Naive B cell (primary cell): ENCODE measurements around the gene PCDHB14. TPM values are rescaled to one million over a fixed set of nuclear protein-coding genes. Genes with fewer than 3 reads are reported as not detected.
A peak's percentile ranks its signal among the peaks of the same experiment; 100 is the strongest.
"Not testable (repeated sequence)": the region's sequence is repeated elsewhere in the genome, so short reads cannot be mapped to it uniquely, and the experiment has no call there.

ENCODE experiments used
- ATAC-seq, 2 donors: fragments of 150-1000 bp; cut with Tn5 transposase; 2 replicates each; pipeline ENCODE4 v1.10.0; 2021; ENCODE audit warnings: low read depth in 2 of 2, mild to moderate bottlenecking in 2 of 2, moderate library complexity in 2 of 2
- DNase-seq: peaks from one replicate; pipeline ENCODE4 v3.0.0; 2022
- H3K27ac Mint-ChIP-seq, 6 donors: one replicate each; pipeline ENCODE4 v1.8.0; 2020 to 2022; ENCODE audit warnings: mild to moderate bottlenecking in 6 of 6, mixed read lengths in 6 of 6, moderate library complexity in 5 of 6, inconsistent platforms in 2 of 6
- H3K27me3 Mint-ChIP-seq, 3 donors: one replicate each; pipeline ENCODE4 v1.8.0; 2021 to 2022; ENCODE audit warnings: mixed read lengths in 3 of 3, mild to moderate bottlenecking in 1 of 3
- H3K36me3 Mint-ChIP-seq, 2 donors: one replicate each; pipeline ENCODE4 v1.8.0; 2020 to 2022; ENCODE audit warnings: mixed read lengths in 2 of 2, inconsistent platforms in 1 of 2, mild to moderate bottlenecking in 1 of 2
- H3K4me1 Mint-ChIP-seq, 3 donors: one replicate each; pipeline ENCODE4 v1.8.0; 2020 to 2022; ENCODE audit warnings: mixed read lengths in 3 of 3, inconsistent platforms in 1 of 3, mild to moderate bottlenecking in 1 of 3, moderate library complexity in 1 of 3
- H3K4me3 Mint-ChIP-seq, 8 donors: one replicate each; pipeline ENCODE4 v1.8.0; 2020 to 2022; ENCODE audit warnings: mild to moderate bottlenecking in 8 of 8, mixed read lengths in 8 of 8, moderate library complexity in 8 of 8, inconsistent platforms in 2 of 8
- H3K9me3 Mint-ChIP-seq, 7 donors: one replicate each; pipeline ENCODE4 v1.8.0; 2020 to 2022; ENCODE audit warnings: mixed read lengths in 7 of 7, mild to moderate bottlenecking in 5 of 7, inconsistent platforms in 2 of 7, moderate library complexity in 1 of 7
- polyA plus RNA-seq, 6 donors: library from polyadenylated mRNA; unstranded; fragments of 300-500 nt; fragmentation: Illumina TruSeq; gene quantifications; one replicate each; pipeline ENCODE4 v1.2.3, GENCODE V29; 2021; ENCODE audit warnings: low read depth in 6 of 6

PCDHB14 gene
- polyA plus RNA-seq, 6 donors from 2014 or later = not detected

DNA sequence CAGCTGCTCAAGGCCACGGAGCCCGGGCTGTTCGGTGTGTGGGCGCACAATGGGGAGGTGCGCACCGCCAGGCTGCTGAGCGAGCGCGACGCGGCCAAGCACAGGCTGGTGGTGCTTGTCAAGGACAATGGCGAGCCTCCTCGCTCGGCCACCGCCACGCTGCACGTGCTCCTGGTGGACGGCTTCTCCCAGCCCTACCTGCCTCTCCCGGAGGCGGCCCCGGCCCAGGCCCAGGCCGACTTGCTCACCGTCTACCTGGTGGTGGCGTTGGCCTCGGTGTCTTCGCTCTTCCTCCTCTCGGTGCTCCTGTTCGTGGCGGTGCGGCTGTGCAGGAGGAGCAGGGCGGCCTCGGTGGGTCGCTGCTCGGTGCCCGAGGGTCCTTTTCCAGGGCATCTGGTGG, 34.0 kb upstream of the PCDHB14 start:
- peak overlapping the region in 1 of 6 donors; percentile 59 for H3K27ac Mint-ChIP-seq
- H3K27me3 Mint-ChIP-seq = peaks cover 35 to 77% (median 46%) of the 10 kb centered on the region in 3 donors
- H3K36me3 Mint-ChIP-seq = peaks cover 18 to 43% of the 10 kb centered on the region in 2 donors
- H3K9me3 Mint-ChIP-seq = peaks cover 7 to 74% (median 46%) of the 10 kb centered on the region in 7 donors
- DNase-seq, H3K4me1 Mint-ChIP-seq, H3K4me3 Mint-ChIP-seq, ATAC-seq: not testable (repeated sequence)

DNA sequence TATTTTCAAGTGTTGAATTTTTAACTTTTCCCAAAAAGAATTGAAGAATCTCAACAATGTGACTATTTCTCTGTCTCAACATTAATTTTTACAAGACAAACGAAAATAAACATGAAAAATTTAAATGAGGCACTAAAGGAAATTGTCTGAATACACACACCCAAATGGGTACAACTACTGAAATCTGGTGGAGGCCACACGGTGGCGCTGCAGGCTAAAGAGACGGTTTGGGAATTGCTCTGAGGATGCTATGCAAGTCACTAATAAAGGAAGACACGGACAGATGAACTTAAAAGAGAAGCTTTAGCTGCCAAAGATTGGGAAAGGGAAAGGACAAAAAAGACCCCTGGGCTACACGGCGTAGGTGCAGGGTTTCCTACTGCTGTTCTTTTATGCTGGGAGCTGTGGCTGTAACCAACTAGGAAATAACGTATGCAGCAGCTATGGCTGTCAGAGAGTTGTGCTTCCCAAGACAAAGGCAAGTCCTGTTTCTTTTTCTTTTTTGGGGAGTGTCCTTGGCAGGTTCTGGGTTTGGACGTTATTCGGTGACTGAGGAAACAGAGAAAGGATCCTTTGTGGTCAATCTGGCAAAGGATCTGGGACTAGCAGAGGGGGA, 30.9 kb upstream of the PCDHB14 start, which contains the start of gene PCDHB10:
TSS of gene PCDHB10 (plus strand) at position 244 of the 616 bp plus-strand sequence. CDS start at position 444, 200 bp downstream.
- Mint-ChIP-seq H3K27me3 (peaks cover 23 to 53% (median 28%) of the 10 kb centered on the region in 3 donors), H3K4me3 (peak within 1 kb of the TSS in 2 of 8 donors; percentile 8 to 45), H3K4me1 (peaks cover 0 to 2% (median 0%) of the 10 kb centered on the region in 3 donors), H3K27ac (no peak within 1 kb of the TSS), H3K36me3 (peaks cover 12 to 44% of the 10 kb centered on the region in 2 donors), H3K9me3 (peaks cover 7 to 78% (median 55%) of the 10 kb centered on the region in 7 donors)
- ATAC-seq (no peak), DNase-seq (no peak)

DNA sequence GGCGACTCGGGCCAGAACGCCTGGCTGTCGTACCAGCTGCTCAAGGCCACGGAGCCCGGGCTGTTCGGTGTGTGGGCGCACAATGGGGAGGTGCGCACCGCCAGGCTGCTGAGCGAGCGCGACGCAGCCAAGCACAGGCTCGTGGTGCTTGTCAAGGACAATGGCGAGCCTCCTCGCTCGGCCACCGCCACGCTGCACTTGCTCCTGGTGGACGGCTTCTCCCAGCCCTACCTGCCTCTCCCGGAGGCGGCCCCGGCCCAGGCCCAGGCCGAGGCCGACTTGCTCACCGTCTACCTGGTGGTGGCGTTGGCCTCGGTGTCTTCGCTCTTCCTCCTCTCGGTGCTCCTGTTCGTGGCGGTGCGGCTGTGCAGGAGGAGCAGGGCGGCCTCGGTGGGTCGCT, 28.8 kb upstream of the PCDHB14 start:
- peaks cover 22 to 58% (median 33%) of the 10 kb centered on the region in 3 donors for H3K27me3 Mint-ChIP-seq
- not testable (repeated sequence) for H3K4me1 Mint-ChIP-seq, DNase-seq, H3K4me3 Mint-ChIP-seq, ATAC-seq, H3K27ac Mint-ChIP-seq
- peaks cover 14 to 48% of the 10 kb centered on the region in 2 donors for H3K36me3 Mint-ChIP-seq
- H3K9me3 Mint-ChIP-seq = peaks cover 8 to 85% (median 48%) of the 10 kb centered on the region in 7 donors

DNA sequence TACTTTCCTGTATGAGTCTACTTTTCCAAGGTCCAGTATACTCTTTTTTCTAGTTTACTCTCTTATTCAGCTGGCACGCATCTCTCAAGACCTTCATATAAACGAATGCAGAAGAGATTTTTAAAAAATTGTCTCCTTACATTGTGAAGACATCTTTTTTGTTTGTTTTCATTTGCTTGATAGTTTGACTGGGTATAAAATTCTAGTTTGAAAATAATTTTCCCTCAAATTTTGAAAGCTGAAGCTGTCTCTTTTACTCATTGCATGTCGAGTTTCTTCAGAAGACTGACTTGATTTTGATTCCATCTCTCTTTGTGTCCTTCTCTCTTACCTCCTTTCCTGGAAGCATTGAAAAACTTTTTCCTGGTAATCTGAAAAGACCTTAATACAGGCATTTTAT, 26.8 kb upstream of the PCDHB14 start:
- no peak overlapping the region for H3K27ac Mint-ChIP-seq
- H3K4me3 Mint-ChIP-seq = no peak overlapping the region
- peaks cover 22 to 51% of the 10 kb centered on the region in 2 donors for H3K36me3 Mint-ChIP-seq
- peaks cover 10 to 87% (median 51%) of the 10 kb centered on the region in 7 donors for H3K9me3 Mint-ChIP-seq
- peaks cover 30 to 61% (median 30%) of the 10 kb centered on the region in 3 donors for H3K27me3 Mint-ChIP-seq
- no peak for DNase-seq
- no peak for ATAC-seq
- H3K4me1 Mint-ChIP-seq = no peaks in the 10 kb centered on the region

DNA sequence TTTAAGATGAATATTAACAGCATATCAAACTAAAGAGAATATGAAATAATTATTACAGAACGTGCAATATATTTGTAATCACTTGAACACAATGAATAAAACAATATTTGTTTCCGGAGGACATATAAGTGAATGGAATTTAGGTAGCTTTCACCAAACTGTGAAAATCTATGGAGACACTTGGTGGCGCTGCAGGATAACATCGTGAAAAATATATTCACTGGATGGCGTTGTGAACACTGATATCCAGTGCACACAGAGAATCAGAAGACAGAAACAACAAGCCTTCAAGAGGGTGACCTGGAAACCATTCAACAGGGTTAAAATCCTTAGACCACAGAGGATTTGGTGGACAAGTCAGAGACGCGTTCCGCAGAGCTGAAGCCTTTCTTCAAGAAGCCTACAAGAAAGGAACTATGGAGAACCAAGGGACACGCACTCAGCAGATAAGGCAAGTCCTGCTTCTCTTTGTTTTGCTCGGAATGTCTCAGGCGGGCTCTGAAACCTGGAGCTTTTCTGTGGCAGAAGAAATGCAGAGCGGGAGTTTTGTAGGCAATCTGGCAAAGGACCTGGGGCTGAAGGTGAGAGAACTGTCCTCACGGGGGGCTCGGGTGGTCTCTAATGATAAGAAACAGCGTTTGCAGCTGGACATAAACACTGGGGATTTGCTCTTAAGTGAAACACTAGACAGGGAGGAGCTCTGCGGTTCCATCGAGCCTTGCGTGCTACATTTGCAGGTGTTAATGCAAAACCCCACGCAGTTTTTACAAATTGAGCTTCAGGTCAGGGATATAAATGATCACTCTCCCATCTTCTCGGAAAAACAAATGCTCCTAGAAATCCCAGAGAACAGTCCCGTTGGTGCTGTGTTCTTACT, 23.5 kb upstream of the PCDHB14 start, which contains the start of gene PCDHB11:
TSS of gene PCDHB11 (plus strand) at position 269 of the 877 bp plus-strand sequence. CDS start at position 417, 148 bp downstream.
- H3K36me3 Mint-ChIP-seq = peaks cover 22 to 29% of the 10 kb centered on the region in 2 donors
- peaks cover 10 to 78% (median 39%) of the 10 kb centered on the region in 7 donors for H3K9me3 Mint-ChIP-seq
- ATAC-seq = no peak
- H3K4me1 Mint-ChIP-seq = no peaks in the 10 kb centered on the region
- H3K27ac Mint-ChIP-seq = no peak within 1 kb of the TSS
- no peak for DNase-seq
- H3K27me3 Mint-ChIP-seq = peaks cover 20 to 59% (median 29%) of the 10 kb centered on the region in 3 donors
- H3K4me3 Mint-ChIP-seq = no peak within 1 kb of the TSS

DNA sequence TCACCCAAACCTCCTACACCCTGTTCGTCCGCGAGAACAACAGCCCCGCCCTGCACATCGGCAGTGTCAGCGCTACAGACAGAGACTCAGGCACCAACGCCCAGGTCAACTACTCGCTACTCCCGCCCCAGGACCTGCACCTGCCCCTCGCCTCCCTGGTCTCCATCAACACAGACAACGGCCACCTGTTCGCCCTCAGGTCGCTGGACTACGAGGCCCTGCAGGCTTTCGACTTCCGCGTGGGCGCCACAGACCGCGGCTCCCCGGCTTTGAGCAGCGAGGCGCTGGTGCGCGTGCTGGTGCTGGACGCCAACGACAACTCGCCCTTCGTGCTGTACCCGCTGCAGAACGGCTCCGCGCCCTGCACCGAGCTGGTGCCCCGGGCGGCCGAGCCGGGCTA, 22.0 kb upstream of the PCDHB14 start:
- H3K4me3 Mint-ChIP-seq, DNase-seq, H3K4me1 Mint-ChIP-seq, ATAC-seq: not testable (repeated sequence)
- H3K36me3 Mint-ChIP-seq = peaks cover 21 to 27% of the 10 kb centered on the region in 2 donors
- H3K27me3 Mint-ChIP-seq = peaks cover 20 to 68% (median 37%) of the 10 kb centered on the region in 3 donors
- H3K27ac Mint-ChIP-seq = peak overlapping the region in 1 of 6 donors; percentile 37
- peaks cover 10 to 66% (median 35%) of the 10 kb centered on the region in 7 donors for H3K9me3 Mint-ChIP-seq

DNA sequence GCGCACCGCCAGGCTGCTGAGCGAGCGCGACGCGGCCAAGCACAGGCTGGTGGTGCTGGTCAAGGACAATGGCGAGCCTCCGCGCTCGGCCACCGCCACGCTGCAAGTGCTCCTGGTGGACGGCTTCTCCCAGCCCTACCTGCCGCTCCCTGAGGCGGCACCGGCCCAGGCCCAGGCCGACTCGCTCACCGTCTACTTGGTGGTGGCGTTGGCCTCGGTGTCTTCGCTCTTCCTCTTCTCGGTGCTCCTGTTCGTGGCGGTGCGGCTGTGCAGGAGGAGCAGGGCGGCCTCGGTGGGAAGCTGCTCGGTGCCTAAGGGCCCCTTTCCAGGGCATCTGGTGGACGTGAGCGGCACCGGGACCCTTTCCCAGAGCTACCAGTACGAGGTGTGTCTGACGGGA, 21.5 kb upstream of the PCDHB14 start:
- peaks cover 15 to 22% of the 10 kb centered on the region in 2 donors for H3K36me3 Mint-ChIP-seq
- H3K4me3 Mint-ChIP-seq, ATAC-seq, H3K4me1 Mint-ChIP-seq, DNase-seq: not testable (repeated sequence)
- peaks cover 10 to 60% (median 30%) of the 10 kb centered on the region in 7 donors for H3K9me3 Mint-ChIP-seq
- H3K27me3 Mint-ChIP-seq = peaks cover 24 to 74% (median 40%) of the 10 kb centered on the region in 3 donors
- H3K27ac Mint-ChIP-seq = peak overlapping the region in 2 of 6 donors; percentile 44 to 68

DNA sequence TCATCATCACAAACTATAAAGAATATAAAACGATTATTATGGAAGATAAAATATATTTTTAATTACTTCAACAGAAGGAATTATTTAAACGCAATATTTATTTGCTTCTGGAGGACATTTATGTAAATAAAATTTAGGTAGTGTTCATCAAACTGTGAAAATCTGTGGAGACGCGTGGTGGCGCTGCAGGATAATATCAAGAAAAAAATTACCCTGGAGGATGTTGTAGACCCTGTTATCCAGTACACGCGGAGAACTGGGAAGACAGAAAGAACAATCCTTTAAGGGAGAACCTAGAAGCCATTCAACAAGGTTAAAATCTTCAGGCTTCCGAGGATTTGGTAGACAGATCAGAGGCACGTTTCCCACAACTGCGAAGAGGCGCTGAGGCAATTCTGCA, 14.7 kb upstream of the PCDHB14 start, which contains the start of gene PCDHB12:
TSS of gene PCDHB12 (plus strand) at position 242 of the 400 bp plus-strand sequence. CDS start 189 bp downstream, outside the sequence.
- Mint-ChIP-seq H3K27me3 (peaks cover 51 to 70% (median 57%) of the 10 kb centered on the region in 3 donors), H3K4me3 (peak within 1 kb of the TSS in 2 of 8 donors; percentile 9 to 38), H3K4me1 (no peaks in the 10 kb centered on the region), H3K36me3 (peaks cover 0 to 6% of the 10 kb centered on the region in 2 donors), H3K27ac (peak within 1 kb of the TSS in 1 of 6 donors; percentile 71), H3K9me3 (peaks cover 0 to 32% (median 10%) of the 10 kb centered on the region in 7 donors)
- DNase-seq (no peak), ATAC-seq (no peak)

DNA sequence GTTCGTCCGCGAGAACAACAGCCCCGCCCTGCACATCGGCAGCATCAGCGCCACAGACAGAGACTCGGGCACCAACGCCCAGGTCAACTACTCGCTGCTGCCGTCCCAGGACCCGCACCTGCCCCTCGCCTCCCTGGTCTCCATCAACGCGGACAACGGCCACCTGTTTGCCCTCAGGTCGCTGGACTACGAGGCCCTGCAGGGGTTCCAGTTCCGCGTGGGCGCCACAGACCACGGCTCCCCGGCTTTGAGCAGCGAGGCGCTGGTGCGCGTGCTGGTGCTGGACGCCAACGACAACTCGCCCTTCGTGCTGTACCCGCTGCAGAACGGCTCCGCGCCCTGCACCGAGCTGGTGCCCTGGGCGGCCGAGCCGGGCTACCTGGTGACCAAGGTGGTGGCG, 12.9 kb upstream of the PCDHB14 start:
- H3K27ac Mint-ChIP-seq, DNase-seq, H3K36me3 Mint-ChIP-seq, ATAC-seq, H3K4me1 Mint-ChIP-seq, H3K4me3 Mint-ChIP-seq: not testable (repeated sequence)
- Mint-ChIP-seq H3K9me3 (peaks cover 0 to 47% (median 16%) of the 10 kb centered on the region in 7 donors), H3K27me3 (peaks cover 62 to 76% (median 63%) of the 10 kb centered on the region in 3 donors)

DNA sequence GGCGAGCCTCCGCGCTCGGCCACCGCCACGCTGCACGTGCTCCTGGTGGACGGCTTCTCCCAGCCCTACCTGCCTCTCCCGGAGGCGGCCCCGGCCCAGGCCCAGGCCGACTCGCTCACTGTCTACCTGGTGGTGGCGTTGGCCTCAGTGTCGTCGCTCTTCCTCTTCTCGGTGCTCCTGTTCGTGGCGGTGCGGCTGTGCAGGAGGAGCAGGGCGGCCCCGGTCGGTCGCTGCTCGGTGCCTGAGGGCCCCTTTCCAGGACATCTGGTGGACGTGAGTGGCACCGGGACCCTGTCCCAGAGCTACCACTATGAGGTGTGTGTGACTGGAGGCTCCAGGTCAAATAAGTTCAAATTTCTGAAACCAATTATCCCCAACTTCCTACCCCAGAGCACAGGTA, 12.3 kb upstream of the PCDHB14 start:
- H3K27ac Mint-ChIP-seq, H3K36me3 Mint-ChIP-seq, ATAC-seq, H3K4me3 Mint-ChIP-seq, H3K4me1 Mint-ChIP-seq, DNase-seq: not testable (repeated sequence)
- H3K27me3 Mint-ChIP-seq = peaks cover 61 to 77% (median 62%) of the 10 kb centered on the region in 3 donors
- peaks cover 0 to 50% (median 19%) of the 10 kb centered on the region in 7 donors for H3K9me3 Mint-ChIP-seq

DNA sequence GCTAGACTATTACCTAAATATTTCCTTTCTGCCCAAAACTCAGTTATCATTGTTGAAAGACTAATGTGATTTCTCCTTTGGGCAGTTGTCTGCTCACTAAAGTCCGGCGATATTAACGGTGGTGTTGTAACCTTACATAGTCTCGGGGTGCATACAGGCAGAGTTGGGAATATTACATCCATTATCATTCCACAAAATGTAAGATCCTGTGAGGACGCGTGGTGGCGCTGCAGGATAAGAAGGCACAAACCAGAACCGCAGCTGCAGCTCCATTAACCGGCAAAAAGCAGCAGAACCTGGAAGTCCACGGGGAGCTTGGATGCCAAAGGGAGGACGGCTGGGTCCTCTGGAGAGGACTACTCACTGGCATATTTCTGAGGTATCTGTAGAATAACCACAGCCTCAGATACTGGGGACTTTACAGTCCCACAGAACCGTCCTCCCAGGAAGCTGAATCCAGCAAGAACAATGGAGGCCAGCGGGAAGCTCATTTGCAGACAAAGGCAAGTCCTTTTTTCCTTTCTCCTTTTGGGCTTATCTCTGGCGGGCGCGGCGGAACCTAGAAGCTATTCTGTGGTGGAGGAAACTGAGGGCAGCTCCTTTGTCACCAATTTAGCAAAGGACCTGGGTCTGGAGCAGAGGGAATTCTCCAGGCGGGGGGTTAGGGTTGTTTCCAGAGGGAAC, 9.3 kb upstream of the PCDHB14 start, which contains the start of gene PCDHB13:
TSS of gene PCDHB13 (plus strand) at position 264 of the 684 bp plus-strand sequence. CDS start at position 469, 205 bp downstream.
- not testable (repeated sequence) for ATAC-seq, DNase-seq, H3K27ac Mint-ChIP-seq, H3K4me1 Mint-ChIP-seq, H3K4me3 Mint-ChIP-seq
- Mint-ChIP-seq H3K9me3 (peaks cover 4 to 70% (median 34%) of the 10 kb centered on the region in 7 donors), H3K36me3 (peaks cover 7 to 20% of the 10 kb centered on the region in 2 donors), H3K27me3 (peaks cover 51 to 70% (median 51%) of the 10 kb centered on the region in 3 donors)

DNA sequence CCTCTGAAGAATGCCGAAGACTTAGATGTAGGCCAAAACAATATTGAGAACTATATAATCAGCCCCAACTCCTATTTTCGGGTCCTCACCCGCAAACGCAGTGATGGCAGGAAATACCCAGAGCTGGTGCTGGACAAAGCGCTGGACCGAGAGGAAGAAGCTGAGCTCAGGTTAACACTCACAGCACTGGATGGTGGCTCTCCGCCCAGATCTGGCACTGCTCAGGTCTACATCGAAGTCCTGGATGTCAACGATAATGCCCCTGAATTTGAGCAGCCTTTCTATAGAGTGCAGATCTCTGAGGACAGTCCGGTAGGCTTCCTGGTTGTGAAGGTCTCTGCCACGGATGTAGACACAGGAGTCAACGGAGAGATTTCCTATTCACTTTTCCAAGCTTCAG, 8.6 kb upstream of the PCDHB14 start:
- not testable (repeated sequence) for H3K27ac Mint-ChIP-seq, H3K4me3 Mint-ChIP-seq, ATAC-seq, H3K4me1 Mint-ChIP-seq, DNase-seq
- peaks cover 11 to 23% of the 10 kb centered on the region in 2 donors for H3K36me3 Mint-ChIP-seq
- H3K27me3 Mint-ChIP-seq = peaks cover 49 to 67% (median 53%) of the 10 kb centered on the region in 3 donors
- peaks cover 7 to 70% (median 39%) of the 10 kb centered on the region in 7 donors for H3K9me3 Mint-ChIP-seq
